ENCODE data around the gene RERGL.
"Not testable (repeated sequence)": the region's sequence is repeated elsewhere in the genome, so short reads cannot be mapped to it uniquely, and the experiment has no call there.

Gene RERGL, protein sequence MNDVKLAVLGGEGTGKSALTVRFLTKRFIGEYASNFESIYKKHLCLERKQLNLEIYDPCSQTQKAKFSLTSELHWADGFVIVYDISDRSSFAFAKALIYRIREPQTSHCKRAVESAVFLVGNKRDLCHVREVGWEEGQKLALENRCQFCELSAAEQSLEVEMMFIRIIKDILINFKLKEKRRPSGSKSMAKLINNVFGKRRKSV

DNA sequence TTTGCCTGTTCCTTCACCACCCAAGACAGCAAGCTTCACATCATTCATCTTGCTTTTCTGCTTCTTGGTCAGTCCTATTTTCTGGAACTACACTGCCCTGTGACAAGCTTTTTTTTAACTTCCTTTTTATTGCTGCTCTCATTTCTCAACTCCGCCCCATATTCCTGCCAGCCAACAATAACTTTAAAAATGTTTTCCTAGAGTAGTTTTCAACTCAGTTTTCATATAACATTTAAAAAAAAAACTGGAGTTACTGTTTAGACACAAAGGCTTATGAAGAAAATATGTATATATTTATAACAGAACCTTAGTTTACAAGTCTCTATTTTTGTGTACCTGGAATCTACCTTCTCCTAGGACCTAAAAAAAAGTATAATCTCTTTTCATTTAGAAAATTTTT, at the start of gene RERGL:
Gene RERGL (minus strand): TSS at position 101 of the 400 bp plus-strand sequence. CDS start 53 bp downstream, at position 48.
- DNase-seq: no peak

GRCh38 chr12:18139254-18139653, 49.3 kb upstream of the RERGL start:
- peak; percentile 53 for DNase-seq

DNA sequence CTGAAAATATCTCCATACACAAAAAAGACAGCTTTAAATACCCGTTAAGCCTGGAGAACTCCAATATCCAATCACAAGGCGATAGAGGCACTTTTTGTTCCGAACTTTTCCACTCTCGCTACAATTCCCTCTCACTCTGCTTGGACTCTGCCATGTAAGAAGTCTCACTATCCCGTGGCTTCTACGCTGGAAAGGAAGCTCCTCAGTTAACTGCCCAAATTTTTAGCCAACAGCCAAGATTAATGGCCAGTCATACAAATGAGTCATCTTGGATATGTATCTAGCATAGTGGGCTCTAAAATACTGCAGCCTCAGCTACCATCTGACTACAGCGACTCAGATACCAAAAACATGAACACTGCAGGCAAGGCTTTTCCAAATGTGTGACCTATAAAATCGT, 45.5 kb upstream of the RERGL start:
- peak; percentile 33 for DNase-seq

DNA sequence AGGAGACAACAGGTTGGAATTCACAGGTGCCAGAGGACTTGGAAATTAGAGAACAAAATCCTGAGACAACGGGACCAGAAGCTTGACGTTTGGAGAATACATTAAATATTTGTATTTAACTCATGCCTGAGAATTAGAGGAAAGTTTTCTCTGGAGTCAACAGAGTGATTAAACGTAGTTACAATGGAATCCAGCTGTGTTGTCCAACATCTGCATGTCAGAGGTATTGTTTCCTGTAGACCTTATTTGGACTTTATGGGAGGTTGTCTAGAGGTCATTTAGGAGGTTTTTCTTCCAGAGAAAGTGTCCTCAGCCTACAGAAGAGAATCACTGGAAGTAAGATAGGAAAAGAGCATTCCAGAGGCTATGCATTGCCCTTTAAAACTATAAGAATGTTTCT, 45.1 kb upstream of the RERGL start:
- DNase-seq: no peak

- DNase-seq: no peak
These were observed 40.9 kb upstream of the RERGL start for GRCh38 chr12:18130851-18131250.

DNA sequence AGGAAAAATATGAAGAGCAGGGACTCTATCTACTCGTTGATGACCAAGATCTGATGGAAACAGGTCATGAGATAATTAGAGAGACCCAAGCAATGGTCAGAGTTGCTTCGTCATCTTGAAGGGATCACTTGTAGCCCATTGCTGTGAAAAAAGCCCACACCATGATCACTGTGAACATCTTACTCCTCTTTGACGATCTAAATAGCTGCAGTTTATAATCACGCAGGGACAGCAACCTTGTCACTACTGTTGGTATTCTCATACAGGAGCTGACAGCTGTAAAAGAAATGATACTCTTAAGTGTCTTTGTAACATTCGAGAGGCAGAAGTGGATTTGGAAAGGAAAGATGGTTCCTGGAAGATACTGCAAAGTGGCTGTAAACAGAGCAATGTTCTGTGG, 33.7 kb upstream of the RERGL start:
- DNase-seq: no peak

DNA sequence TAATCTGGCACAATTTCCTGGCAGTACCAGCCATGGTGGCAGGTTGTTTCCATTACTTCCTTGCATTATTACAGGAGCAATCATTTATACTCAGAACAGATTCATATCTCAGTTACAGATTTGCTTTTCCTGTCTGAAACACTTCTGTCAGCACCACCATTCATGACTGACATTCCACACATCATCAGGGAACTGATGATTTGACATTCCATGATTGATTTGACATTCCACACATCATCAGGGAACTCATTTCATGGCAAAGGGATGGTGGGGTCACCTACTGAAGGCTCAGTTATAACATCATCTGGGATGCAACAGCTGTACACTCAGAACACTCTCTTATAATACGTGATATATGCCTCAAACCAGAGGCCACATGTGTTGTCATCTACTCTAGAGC, 30.9 kb upstream of the RERGL start:
- no peak for DNase-seq

GRCh38 chr12:18108611-18109010, 18.6 kb upstream of the RERGL start:
- no peak for DNase-seq

DNA sequence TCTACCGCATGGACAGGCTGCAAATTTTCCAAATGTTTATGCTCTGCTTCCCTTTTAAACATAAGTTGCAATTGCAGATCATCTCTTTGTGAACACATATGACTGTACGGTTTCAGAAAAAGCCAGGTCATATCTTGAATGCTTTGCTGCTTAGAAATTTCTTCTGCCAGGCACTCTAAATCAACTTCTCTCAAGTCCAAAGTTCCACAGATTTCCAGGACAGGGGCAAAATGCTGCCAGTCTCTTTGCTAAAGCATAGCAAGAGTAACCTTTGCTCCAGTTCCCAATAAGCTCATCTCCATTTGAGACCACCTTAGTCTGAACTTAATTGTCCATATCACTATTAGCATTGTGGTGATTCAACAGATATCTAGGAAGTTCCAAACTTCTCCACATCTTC, 13.6 kb upstream of the RERGL start:
- DNase-seq: no peak

DNA sequence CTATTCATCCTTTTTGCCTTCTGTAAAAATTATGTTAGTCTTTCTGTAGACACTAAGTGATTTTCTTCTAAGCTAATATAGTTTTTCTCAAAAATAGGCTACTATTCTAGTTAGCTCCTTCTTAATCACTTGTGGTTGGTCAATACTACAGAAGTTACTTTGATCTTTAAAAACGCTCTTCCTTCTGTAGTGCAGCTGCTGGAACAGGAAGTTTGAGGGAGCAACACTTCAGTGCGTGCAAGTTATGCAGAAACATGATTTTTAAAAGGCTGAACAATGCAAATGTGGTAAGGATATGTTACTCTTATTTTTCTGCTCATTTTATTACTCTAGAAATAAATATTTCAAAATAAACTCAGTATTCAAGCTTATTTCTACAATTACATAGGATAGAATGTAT, 11.1 kb upstream of the RERGL start:
- peak; percentile 18 for DNase-seq

DNA sequence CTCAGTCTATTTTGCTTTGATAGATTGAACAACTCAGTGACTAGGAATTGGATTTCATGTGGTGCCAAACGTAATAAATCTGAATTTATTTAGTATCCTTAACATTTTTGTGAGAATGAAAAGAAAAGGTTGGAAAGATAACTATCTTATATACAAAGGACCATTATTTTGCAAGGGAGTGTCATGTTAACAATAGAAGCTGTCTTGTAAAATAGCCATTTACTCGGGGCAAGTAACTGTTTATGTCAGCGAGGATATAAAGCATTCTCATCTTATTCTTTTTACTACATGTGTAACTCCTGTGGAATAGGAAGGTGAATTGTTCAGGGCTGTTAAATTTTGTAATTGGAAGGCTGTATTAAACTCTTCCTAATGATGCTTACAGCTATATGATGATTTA, 5.9 kb downstream of the RERGL start:
- no peak for DNase-seq

- no peak for DNase-seq
These were observed 10.3 kb downstream of the RERGL start for GRCh38 chr12:18079541-18080246.

DNA sequence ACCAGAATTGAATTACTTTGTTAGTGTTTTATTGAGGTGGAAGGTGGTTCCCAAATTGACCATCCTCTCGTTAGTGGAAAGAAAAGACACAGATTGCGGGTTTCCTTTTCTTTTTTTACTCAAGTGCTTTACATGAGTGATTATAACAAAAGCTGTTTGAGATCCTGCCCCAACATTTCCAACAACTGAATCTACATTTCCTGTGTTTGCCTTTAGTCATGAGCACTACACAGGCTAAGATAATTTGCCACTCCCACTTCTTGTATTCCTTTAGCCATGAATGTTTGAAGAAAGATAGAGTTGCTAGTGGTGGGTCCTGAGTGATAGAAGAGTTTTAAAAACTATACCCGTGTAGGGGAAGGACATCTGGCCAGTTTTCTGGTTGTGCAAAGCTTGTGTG, 16.0 kb downstream of the RERGL start:
- DNase-seq: peak; percentile 16

GRCh38 chr12:18072723-18073122, 17.3 kb downstream of the RERGL start:
- no peak for DNase-seq

DNA sequence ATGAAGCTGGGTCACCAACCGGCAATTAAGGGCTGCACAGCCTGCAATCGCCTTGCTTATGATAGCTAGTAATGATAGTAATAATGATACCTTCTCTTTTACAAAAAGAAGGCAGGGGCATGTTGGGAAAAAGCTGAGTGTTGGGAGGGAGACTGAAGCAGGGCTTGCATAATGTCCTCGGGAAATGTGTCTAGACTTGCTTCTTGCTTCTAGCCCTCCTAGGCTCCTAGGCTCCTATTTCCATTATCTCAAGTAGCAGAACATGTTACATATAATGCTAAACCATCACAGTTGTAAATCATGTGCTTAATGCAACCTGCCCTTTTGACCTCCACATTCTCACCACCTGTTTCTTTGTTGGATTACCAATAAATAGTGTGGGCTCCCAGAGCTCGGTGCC, 18.7 kb downstream of the RERGL start:
- no peak for DNase-seq

GRCh38 chr12:18068355-18068754, 21.6 kb downstream of the RERGL start:
- DNase-seq: peak; percentile 6

- no peak for DNase-seq
These were observed 23.3 kb downstream of the RERGL start for GRCh38 chr12:18066666-18067065.

GRCh38 chr12:18062867-18063266, 27.1 kb downstream of the RERGL start:
- DNase-seq: not testable (repeated sequence)

- no peak for DNase-seq
These were observed 32.9 kb downstream of the RERGL start for GRCh38 chr12:18057051-18057450.

- DNase-seq: no peak
These were observed 34.9 kb downstream of the RERGL start for GRCh38 chr12:18054925-18055619.

DNA sequence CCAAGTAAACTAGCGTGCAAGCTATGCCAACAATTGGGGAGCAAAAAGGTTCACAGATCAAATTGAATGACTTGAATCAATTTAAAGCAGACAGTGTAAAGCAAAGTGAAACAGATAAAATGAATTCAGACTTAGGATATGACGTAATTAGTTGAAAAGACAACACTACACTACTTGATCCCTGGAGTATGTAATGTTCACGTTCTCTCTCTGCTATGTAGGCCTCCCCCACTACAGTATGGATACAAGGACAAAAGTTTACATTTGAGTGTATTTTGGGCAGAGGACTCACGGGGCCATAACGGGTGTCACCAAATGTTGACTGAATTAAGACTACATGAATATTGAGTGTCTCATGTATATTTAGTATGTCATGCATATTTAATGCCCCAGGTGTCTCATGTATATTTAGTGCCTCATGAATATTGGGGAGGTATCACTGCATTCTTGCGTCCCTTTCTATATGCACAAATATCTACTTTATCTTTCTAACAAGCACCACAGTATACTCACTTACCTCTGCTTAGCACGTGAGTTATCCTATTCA, 44.5 kb downstream of the RERGL start:
- no peak for DNase-seq

DNA sequence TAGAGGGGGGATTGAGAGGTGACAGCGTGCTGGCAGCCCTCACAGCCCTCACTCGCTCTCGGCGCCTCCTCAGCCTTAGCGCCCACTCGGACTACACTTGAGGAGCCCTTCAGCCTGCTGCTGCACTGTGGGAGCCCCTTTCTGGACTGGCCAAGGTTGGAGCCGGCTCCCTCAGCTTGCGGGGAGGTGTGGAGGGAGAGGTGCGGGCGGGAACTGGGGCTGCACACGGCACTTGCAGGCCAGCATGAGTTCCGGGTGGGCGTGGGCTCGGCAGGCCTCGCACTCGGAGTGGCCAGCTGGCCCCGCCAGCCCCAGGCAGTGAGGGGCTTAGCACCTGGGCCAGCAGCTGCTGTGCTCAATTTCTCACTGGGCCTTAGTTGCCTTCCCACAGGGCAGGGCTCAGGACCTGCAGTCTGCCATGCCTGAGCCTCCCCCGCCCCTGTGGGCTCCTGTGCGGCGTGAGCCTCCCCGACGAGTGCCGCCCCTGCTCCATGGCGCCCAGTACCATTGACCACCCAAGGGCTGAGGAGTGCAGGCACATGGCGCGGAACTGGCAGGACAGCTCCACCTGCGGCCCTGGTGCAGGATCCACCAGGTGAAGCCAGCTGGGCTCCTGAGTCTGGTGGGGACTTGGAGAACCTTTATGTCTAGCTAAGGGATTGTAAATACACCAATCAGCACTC, 49.8 kb downstream of the RERGL start:
- not testable (repeated sequence) for DNase-seq
